H1 (cell line): ENCODE results near the gene OOEP. TPM values are rescaled to one million over a fixed set of nuclear protein-coding genes. Genes with fewer than 3 reads are reported as not detected.
A peak's percentile ranks its signal among the peaks of the same experiment; 100 is the strongest.

Experiments
- CTCF ChIA-PET: fragments of 300-600 bp; sonication (Branson Sonifier 250); formaldehyde crosslinking; loops from one replicate; lab custom pipeline; 2021; ENCODE audit not compliant: partially characterized antibody; lab: Charles Lee
- POLR2A ChIA-PET: fragments of 300-600 bp; sonication (Branson Sonifier 250); formaldehyde crosslinking; loops from one replicate; lab custom pipeline; 2021; ENCODE audit warnings: inconsistent platforms; ENCODE audit not compliant: partially characterized antibody; lab: Charles Lee
- DNase-seq, 2 experiments: peaks; one replicate each; pipeline versions ENCODE4 v3.0.0 to v3.0.0-alpha.2; 2010 to 2022; ENCODE audit warnings: low spot score in 2 of 2, low read depth in 1 of 2, mixed read lengths in 1 of 2
- FAIRE-seq: peaks from 2 replicates; lab custom pipeline; 2011; peaks lifted over from hg19 to GRCh38; lab: Jason Lieb, UNC
- H2AFZ ChIP-seq: 2 replicates; pipeline ENCODE4 v1.8.1; 2012; ENCODE audit warnings: low read length, inconsistent platforms
- H2AK5ac ChIP-seq: 2 replicates; pipeline ENCODE4 v1.6.1; 2013; ENCODE audit warnings: low read depth, low read length
- H2BK120ac ChIP-seq: replicated peaks from 2 replicates; pipeline ENCODE3; 2013; ENCODE audit warnings: low read depth, low read length, inconsistent platforms
- H2BK12ac ChIP-seq: 2 replicates; pipeline ENCODE4 v1.6.1; 2013; ENCODE audit warnings: low read depth, low read length
- H2BK15ac ChIP-seq: 2 replicates; pipeline ENCODE4 v1.6.1; 2013; ENCODE audit warnings: low read length
- H2BK20ac ChIP-seq: 2 replicates; pipeline ENCODE4 v1.6.1; 2013; ENCODE audit warnings: low read length
- H2BK5ac ChIP-seq: 2 replicates; pipeline ENCODE4 v1.6.1; 2013; ENCODE audit warnings: low read depth, low read length
- H3K14ac ChIP-seq: 2 replicates; pipeline ENCODE4 v1.6.1; 2013; ENCODE audit warnings: inconsistent platforms; ENCODE audit not compliant: insufficient read length
- H3K18ac ChIP-seq: 2 replicates; pipeline ENCODE4 v1.6.1; 2013; ENCODE audit warnings: low read length; ENCODE audit errors: extremely low read depth
- H3K23ac ChIP-seq: 2 replicates; pipeline ENCODE4 v1.6.1; 2013; ENCODE audit warnings: inconsistent platforms; ENCODE audit not compliant: insufficient read length
- H3K23me2 ChIP-seq: 2 replicates; pipeline ENCODE4 v1.6.1; 2013; ENCODE audit warnings: low read depth, low read length
- H3K27ac ChIP-seq: 2 replicates; pipeline ENCODE4 v1.6.1; 2011; ENCODE audit warnings: low read depth, low read length, inconsistent platforms
- H3K27me3 ChIP-seq, 4 experiments: replicated peaks in 1 of 4; 1 replicate in 1 of 4; 2 replicates in 3 of 4; pipeline versions ENCODE4 v1.6.1 to v1.8.1; 2011 to 2013; ENCODE audit warnings: low read length in 3 of 4, mild to moderate bottlenecking in 3 of 4, inconsistent platforms in 2 of 4, mixed read lengths in 2 of 4, moderate library complexity in 1 of 4; ENCODE audit not compliant: control insufficient read depth in 3 of 4, insufficient read depth in 3 of 4; ENCODE audit errors: extremely low read depth in 1 of 4
- H3K36me3 ChIP-seq, 4 experiments: 2 replicates each; pipeline versions ENCODE4 v1.6.1 to v1.8.1; 2011 to 2013; ENCODE audit warnings: mild to moderate bottlenecking in 4 of 4, low read length in 3 of 4, moderate library complexity in 2 of 4, control low read depth in 1 of 4, inconsistent platforms in 1 of 4; ENCODE audit not compliant: insufficient read depth in 4 of 4, control insufficient read depth in 2 of 4
- H3K4ac ChIP-seq: replicated peaks from 2 replicates; pipeline ENCODE3; 2013; ENCODE audit warnings: low read length, low read depth, mixed read lengths, inconsistent platforms; ENCODE audit not compliant: insufficient read length
- H3K4me1 ChIP-seq, 4 experiments: replicated peaks in 1 of 4; 1 replicate in 1 of 4; 2 replicates in 3 of 4; pipeline versions ENCODE4 v1.6.1 to v1.8.1; 2011 to 2013; ENCODE audit warnings: low read length in 3 of 4, inconsistent platforms in 2 of 4, mixed read lengths in 1 of 4; ENCODE audit not compliant: insufficient read depth in 4 of 4, control insufficient read depth in 3 of 4
- H3K4me2 ChIP-seq, 2 experiments: 2 replicates each; pipeline versions ENCODE4 v1.6.1 to v1.8.1; 2011 to 2013; ENCODE audit warnings: low read depth in 2 of 2, low read length in 2 of 2, control low read depth in 1 of 2, inconsistent platforms in 1 of 2, mild to moderate bottlenecking in 1 of 2; ENCODE audit not compliant: insufficient read depth in 1 of 2
- H3K4me3 ChIP-seq, 4 experiments: fragments of 200-600, 300-600 bp in 1 of 4; sonication (generic), shearing (Covaris generic), sonication (Bioruptor Twin) in 1 of 4; 2 replicates each; pipeline versions ENCODE4 v1.5.1 to v1.8.1; 2011 to 2016; ENCODE audit warnings: low read length in 4 of 4, low read depth in 3 of 4, control low read depth in 2 of 4, inconsistent platforms in 2 of 4, mild to moderate bottlenecking in 2 of 4, mixed read lengths in 1 of 4, moderate library complexity in 1 of 4; ENCODE audit not compliant: insufficient read depth in 2 of 4; ENCODE audit errors: extremely low read depth in 1 of 4
- H3K56ac ChIP-seq: replicated peaks from 2 replicates; pipeline ENCODE3; 2013; ENCODE audit warnings: low read depth, mild to moderate bottlenecking, mixed read lengths, low read length, inconsistent platforms; ENCODE audit not compliant: insufficient read length
- H3K79me1 ChIP-seq: 2 replicates; pipeline ENCODE4 v1.6.1; 2013; ENCODE audit warnings: low read depth, low read length, control low read depth
- H3K79me2 ChIP-seq, 2 experiments: 2 replicates each; pipeline versions ENCODE4 v1.6.1 to v1.8.1; 2012 to 2013; ENCODE audit warnings: low read length in 2 of 2, mild to moderate bottlenecking in 2 of 2, inconsistent platforms in 1 of 2; ENCODE audit not compliant: insufficient read depth in 2 of 2, control insufficient read depth in 1 of 2
- H3K9ac ChIP-seq, 4 experiments: replicated peaks in 1 of 4; 1 replicate in 1 of 4; 2 replicates in 3 of 4; pipeline versions ENCODE4 v1.6.1 to v1.8.1; 2011 to 2013; ENCODE audit warnings: low read depth in 3 of 4, low read length in 3 of 4, control low read depth in 2 of 4, mild to moderate bottlenecking in 2 of 4, moderate library complexity in 2 of 4, inconsistent platforms in 1 of 4; ENCODE audit errors: extremely low read depth in 1 of 4
- H3K9me3 ChIP-seq, 2 experiments: 2 replicates each; pipeline versions ENCODE4 v1.6.1 to v1.8.1; 2012 to 2013; ENCODE audit warnings: mild to moderate bottlenecking in 2 of 2, moderate library complexity in 2 of 2, control low read depth in 1 of 2, inconsistent platforms in 1 of 2, low read depth in 1 of 2, low read length in 1 of 2, mixed read lengths in 1 of 2; ENCODE audit not compliant: insufficient read depth in 2 of 2
- H4K20me1 ChIP-seq, 2 experiments: replicated peaks in 1 of 2; 2 replicates each; pipeline versions ENCODE3 to v1.8.1; 2011 to 2013; ENCODE audit warnings: inconsistent platforms in 2 of 2, low read length in 2 of 2, mild to moderate bottlenecking in 1 of 2; ENCODE audit not compliant: insufficient read depth in 2 of 2, control insufficient read depth in 1 of 2
- H4K5ac ChIP-seq: 2 replicates; pipeline ENCODE4 v1.6.1; 2013; ENCODE audit warnings: low read length, low read depth, mixed read lengths, inconsistent platforms; ENCODE audit not compliant: insufficient read length
- H4K8ac ChIP-seq: 2 replicates; pipeline ENCODE4 v1.8.0; 2013; ENCODE audit warnings: mild to moderate bottlenecking, moderate library complexity, low read length, inconsistent platforms; ENCODE audit not compliant: insufficient read depth; ENCODE audit errors: extremely low read depth
- H4K91ac ChIP-seq: replicated peaks from 2 replicates; pipeline ENCODE3; 2013; ENCODE audit warnings: low read length, mixed read lengths, inconsistent platforms; ENCODE audit not compliant: insufficient read length
- RFX5 ChIP-seq: IDR thresholded peaks from 2 replicates; pipeline ENCODE4 v1.6.1; 2011; ENCODE audit warnings: low read depth, low read length, improper control_type of control experiment, borderline replicate concordance
- WGBS, 2 experiments: shearing (Covaris generic) in 1 of 2; methylation state at CpG; one replicate each; pipeline versions ENCODE4 v1.1.6 to v1.1.7; 2013 to 2015; ENCODE audit warnings: low lambda C conversion rate in 2 of 2, mixed read lengths in 2 of 2, inconsistent platforms in 1 of 2, low coverage in 1 of 2, missing lambda C conversion rate in 1 of 2; ENCODE audit not compliant: insufficient replicate concordance in 2 of 2, insufficient coverage in 1 of 2, insufficient read length in 1 of 2; ENCODE audit errors: extremely low coverage in 1 of 2, missing lambda C conversion rate in 1 of 2; 5-methylcytosine and 5-hydroxymethylcytosine counted together
- polyA plus RNA-seq, 7 experiments: library from polyadenylated mRNA; depleted of rRNA in 3 of 7; stranded (reverse) in 5 of 7; unstranded in 2 of 7; fragments of >200 nt in 5 of 7; fragments of 200-250 nt in 2 of 7; gene quantifications; 1 replicate in 5 of 7; 2 replicates in 1 of 7; 4 replicates in 1 of 7; pipeline versions ENCODE4 v1.2.1 to v1.2.3, GENCODE V29; 2011 to 2013; ENCODE audit warnings: missing spikeins in 2 of 7, mixed read lengths in 2 of 7
- total RNA-seq: library from RNA; stranded (reverse); fragmentation: NEBNext Ultra II Directional; extraction: Animal tissue kit (Norgen Biotek cat#: 25700); gene quantifications from 2 replicates; pipeline ENCODE4 v1.2.1, GENCODE V29; 2021

OOEP gene
- total and polyA plus RNA-seq, 2 of the 8 experiments (the other 6 are each of a cell fraction or from before 2014, with no cell fraction given): 0.20 to 0.41 TPM

DNA sequence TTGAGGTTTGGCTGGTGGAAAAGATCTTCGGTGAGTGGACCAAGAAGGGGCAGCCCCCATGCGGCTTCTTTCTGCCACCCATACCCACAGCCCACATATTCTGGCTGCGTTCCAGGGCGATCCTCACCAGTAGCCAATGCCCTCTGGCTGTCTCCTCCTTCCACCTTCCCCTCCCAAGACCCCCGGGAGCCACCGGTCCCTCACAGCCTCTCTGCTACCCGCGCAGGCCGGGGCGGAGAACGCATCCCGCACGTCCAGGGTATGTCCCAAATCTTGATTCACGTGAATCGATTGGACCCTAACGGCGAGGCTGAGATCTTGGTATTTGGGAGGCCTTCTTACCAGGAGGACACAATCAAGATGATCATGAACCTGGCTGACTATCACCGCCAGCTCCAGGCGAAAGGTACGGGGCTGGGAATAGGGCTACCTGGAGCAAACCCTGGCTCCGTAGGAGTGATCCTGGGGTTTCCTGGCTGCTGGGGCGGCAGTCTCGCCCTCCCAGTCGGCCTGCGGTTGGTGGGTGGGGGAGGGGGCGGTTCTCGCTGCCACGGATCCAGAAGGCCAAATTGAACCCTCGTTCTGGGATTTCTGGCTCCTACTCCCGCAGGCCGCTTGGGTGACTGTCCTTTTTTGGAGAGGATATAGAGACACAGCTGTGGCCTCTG lies 6.7 kb downstream of the OOEP start:
- POLR2A ChIA-PET: no interaction called here
- H4K20me1 ChIP-seq: no peaks in the 10 kb centered on the region
- no peak overlapping the region for H2AK5ac ChIP-seq
- no peaks in the 10 kb centered on the region for H3K27me3 ChIP-seq
- no peak overlapping the region for H2BK120ac ChIP-seq
- no peak overlapping the region; the same call in 1 of the 2 replicates for H4K8ac ChIP-seq
- H2BK12ac ChIP-seq: 0 out of 2 replicates have a peak overlapping the region, but pooled peaks have one; percentile 50
- no peaks in the 10 kb centered on the region; a peak in 1 of 4 replicates for H3K9me3 ChIP-seq
- no peak overlapping the region for H3K27ac ChIP-seq
- no peak overlapping the region for H3K56ac ChIP-seq
- H3K4me2 ChIP-seq: no peak overlapping the region
- no peak overlapping the region for H3K18ac ChIP-seq
- H2BK5ac ChIP-seq: no peak overlapping the region
- H3K4ac ChIP-seq: no peak overlapping the region
- CTCF ChIA-PET: no interaction called here
- FAIRE-seq: no peak
- no peak overlapping the region for H2BK20ac ChIP-seq
- H2BK15ac ChIP-seq: no peak overlapping the region; the same call in 1 of the 2 replicates
- TF ChIP-seq RFX5: no peak
- WGBS, 2 experiments: 94% methylated on average over 27 of the region's 31 CpGs; no CpG with 5 or more reads in 1 of the 2 experiments
- H3K4me3 ChIP-seq: no peak overlapping the region
- no peak overlapping the region for H3K9ac ChIP-seq
- H2AFZ ChIP-seq: no peak overlapping the region
- no peak overlapping the region for H3K14ac ChIP-seq
- H3K23ac ChIP-seq: no peak overlapping the region
- no peaks in the 10 kb centered on the region for H3K79me1 ChIP-seq
- H3K79me2 ChIP-seq: no peaks in the 10 kb centered on the region
- H3K36me3 ChIP-seq: no peaks in the 10 kb centered on the region
- H3K4me1 ChIP-seq: peaks cover 0 to 4% (median 2%) of the 10 kb centered on the region in 4 experiments; a peak in 3 of 7 replicates
- DNase-seq: no peak
- H3K23me2 ChIP-seq: no peaks in the 10 kb centered on the region
- no peak overlapping the region for H4K91ac ChIP-seq
- no peak overlapping the region for H4K5ac ChIP-seq
